Measurements from ENCODE around the gene QSOX2.
A peak's percentile ranks its signal among the peaks of the same experiment; 100 is the strongest.

QSOX2 gene

DNA sequence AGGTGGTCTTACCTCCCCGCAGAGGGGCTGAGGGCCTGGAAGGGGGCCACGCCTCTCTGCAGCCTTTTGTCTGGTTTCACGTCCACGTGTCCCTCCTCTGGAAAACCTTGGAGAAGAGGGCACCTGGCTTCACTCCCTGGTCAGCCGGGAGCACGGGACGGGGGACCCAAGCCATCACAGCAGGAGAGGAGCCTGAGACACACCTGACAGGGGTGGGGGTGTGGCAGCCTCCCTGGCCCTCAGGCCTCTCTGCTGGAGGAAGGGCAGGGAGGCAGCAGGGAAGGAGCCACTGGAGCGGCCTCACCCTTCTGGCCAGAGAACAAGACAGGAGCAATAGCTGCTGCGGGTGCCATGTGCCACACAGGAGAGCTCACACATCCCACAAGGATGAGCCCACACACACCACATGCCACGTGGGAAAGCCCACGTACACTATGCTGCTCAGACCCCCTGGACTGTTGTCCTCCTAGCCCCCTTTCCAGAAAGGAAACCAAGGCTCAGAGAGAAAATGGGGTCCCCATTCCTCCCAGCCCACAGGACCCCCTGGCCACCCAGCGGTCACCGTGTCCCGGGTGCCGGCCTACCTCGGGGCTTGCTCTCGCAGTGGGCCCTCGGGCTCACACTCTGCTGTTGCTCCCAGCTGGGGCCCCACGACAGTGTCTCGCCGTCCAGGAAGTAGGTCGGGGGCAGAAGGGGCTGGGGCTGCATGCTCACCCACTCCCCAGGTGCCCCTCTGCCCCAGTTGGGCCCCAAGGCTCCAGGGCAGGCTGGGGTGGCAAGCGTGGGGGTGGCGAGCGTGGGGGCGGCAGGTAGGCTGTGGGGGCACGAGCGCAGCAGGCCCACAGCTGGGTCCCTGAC is 40.1 kb upstream of the QSOX2 start:
- Mint-ChIP-seq H3K9me3 (no peaks in the 10 kb centered on the region), H3K4me3 (no peak overlapping the region), H3K4me1 (peaks cover 23% of the 10 kb centered on the region), H3K27me3 (peaks cover 57% of the 10 kb centered on the region), H3K36me3 (no peaks in the 10 kb centered on the region), H3K27ac (no peak overlapping the region)
- ATAC-seq = no peak

DNA sequence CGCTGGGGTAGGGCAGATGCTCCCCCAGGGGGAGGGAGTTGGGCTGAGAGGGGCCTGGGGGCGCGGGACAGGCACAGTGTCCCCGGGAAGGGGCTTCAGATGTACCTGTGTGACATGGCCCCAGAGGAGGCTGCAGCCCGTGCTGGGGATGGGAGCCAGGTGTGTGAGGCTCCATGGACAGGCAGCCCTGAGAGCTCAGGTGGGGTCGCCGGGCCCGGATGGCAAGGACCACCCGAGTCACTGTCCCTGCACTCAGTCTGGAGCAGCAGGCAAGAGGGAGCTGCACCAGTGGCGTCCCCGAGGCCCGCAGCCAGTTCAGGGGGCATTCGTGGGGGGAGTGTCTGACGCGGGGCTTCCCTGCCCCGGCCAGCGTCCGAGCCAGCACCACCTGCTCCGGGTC is 39.3 kb upstream of the QSOX2 start:
- no peak for ATAC-seq
- H3K27ac Mint-ChIP-seq = no peak overlapping the region
- peaks cover 65% of the 10 kb centered on the region for H3K27me3 Mint-ChIP-seq
- H3K36me3 Mint-ChIP-seq = no peaks in the 10 kb centered on the region
- peaks cover 2% of the 10 kb centered on the region for H3K9me3 Mint-ChIP-seq
- peaks cover 23% of the 10 kb centered on the region for H3K4me1 Mint-ChIP-seq
- H3K4me3 Mint-ChIP-seq = no peak overlapping the region

DNA sequence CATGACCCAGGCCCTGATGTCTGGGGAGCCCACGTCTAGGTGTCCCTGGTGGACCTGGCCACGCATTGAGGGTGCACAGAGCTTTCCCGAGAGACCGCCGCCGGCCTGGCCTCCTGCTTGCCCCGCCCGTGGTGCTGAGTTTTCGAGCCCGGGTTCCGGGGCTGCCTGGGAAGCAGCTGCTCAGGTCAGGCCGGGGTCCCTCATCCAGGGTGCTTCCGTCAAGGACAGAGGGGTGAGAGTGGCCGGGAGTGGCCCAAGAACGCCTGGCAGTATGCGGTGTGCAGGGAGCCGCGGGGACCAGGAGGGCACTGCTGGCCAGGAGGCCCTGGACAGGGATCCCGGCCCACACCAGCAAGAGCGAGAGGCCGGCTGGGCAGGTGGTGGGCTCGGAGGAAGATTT is 38.7 kb upstream of the QSOX2 start:
- Mint-ChIP-seq H3K9me3 (peaks cover 3% of the 10 kb centered on the region), H3K4me1 (peaks cover 23% of the 10 kb centered on the region), H3K27ac (peak overlapping the region; percentile 55), H3K36me3 (no peaks in the 10 kb centered on the region), H3K4me3 (no peak overlapping the region), H3K27me3 (peaks cover 65% of the 10 kb centered on the region)
- ATAC-seq = no peak

DNA sequence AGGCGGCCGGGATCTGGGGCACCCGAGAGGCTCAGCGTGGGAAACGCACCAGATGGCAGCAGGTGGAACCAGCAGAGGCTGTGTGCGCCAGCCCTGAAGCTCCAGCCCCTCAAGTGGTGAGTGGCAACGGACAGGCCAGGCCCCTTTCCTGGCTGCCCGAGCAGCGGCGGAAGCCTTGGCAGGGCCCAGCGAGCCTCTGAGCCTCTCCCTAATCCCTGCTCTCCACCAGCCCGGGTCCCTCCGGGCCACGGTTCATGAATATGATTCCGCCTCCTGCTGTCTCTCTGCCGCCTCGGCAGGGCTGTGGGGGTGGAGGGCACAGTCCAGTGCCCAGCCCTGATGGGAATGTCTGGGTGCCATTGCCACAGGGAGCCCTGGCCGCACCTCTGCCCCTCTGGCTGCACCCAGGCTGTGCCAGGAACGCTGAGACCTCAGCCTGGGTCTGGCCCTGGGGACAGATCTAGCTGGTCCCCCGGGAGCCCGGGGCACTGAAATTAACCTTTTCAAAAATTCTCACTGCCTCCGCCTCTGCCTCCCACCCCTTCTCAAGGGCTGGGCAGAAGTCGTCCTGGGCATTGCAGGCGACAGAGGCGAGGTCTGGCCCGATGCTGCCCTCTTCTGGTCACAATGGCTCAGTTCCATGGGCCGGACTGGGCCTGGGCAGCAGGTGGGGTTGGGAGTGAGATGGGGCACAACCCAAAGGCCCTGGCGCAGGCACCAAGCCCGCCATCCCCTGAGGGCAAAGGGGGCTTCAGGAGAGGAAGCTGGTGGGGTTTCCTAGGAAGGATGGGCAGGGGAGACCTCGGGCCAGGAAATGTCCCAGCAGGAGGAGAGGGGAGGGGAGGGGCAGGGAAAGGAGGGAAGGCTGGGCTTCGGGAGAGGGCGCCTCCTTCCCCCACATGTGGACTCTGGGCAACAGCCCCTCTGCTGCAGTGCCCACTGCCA is 38.0 kb upstream of the QSOX2 start:
- peaks cover 65% of the 10 kb centered on the region for H3K27me3 Mint-ChIP-seq
- peaks cover 23% of the 10 kb centered on the region for H3K4me1 Mint-ChIP-seq
- peak overlapping the region; percentile 76 for H3K4me3 Mint-ChIP-seq
- H3K9me3 Mint-ChIP-seq = peaks cover 3% of the 10 kb centered on the region
- ATAC-seq = peak; percentile 92
- H3K36me3 Mint-ChIP-seq = no peaks in the 10 kb centered on the region
- H3K27ac Mint-ChIP-seq = peak overlapping the region; percentile 55

DNA sequence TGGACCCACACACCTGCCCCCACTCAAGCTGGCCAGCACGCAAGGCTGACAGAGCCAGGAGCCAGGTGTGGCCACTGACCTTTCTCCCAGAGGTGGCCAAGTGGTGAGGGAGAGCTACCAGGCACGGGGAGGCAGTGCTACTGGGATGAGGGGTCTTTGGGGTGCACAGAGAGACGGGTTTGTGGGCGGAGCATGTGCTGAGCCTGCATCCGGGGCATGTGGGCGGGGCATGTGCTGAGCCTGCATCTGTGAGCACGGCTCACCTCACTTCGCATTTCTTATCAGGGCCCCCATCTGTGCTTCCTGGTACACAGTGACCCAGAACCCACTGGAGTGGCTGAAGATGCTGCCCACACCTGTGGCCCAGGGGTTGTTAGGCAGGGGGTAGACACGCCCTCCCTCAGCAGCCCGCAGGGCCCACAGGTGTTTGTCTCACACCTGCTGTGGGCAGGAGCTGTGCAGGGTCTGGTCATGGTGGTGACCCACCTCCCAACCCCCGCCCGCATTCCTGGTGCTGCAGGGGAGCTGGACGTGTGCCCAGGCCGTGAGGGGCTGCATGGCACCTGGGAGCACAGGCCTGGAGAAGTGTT is 36.8 kb upstream of the QSOX2 start:
- Mint-ChIP-seq H3K27ac (peak overlapping the region; percentile 55), H3K9me3 (peaks cover 3% of the 10 kb centered on the region), H3K4me1 (peaks cover 23% of the 10 kb centered on the region), H3K4me3 (peak overlapping the region; percentile 76), H3K36me3 (no peaks in the 10 kb centered on the region), H3K27me3 (peaks cover 53% of the 10 kb centered on the region)
- ATAC-seq = peak; percentile 49

DNA sequence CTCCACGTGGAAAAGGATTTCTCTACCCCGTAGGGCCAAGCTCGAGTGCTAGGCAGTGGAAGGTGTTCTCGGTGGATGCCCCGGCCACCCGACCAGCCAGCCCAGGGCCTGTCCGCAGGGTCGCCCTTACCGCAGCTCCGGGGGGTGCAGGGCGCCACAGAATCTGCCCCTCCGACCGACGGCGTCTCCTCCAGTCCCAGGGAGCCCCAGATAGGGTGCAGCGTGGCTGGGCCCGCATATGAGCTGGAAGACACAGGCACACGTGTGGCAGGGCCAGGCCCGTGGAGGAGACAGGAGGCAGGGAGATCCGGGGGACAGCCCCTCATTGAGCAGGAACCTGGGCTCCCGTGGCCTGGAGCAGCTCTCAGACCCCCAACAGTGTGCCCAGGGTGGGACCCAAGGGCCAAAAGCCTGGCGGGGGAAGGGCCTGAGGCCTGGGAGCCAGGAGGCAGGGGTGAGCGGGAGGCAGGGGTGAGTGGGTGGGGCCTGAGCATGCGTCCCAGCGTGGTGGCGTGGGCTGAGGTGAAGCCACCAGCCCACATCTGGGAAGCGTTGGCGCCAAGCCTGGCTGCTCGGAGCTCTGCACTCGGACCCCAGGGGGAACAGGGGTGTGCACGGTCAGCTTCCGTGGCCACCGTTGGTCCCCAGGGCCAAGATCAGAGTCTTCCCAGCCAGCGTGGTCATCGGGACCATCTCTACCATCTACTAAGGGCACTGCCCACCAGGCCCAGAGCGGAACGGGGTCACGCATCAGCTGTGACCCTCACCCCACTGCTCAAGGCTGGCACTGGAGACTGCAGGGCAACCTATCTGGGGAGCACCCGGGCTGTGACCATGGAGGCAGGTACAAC is 36.0 kb upstream of the QSOX2 start:
- no peaks in the 10 kb centered on the region for H3K36me3 Mint-ChIP-seq
- no peak for ATAC-seq
- peaks cover 49% of the 10 kb centered on the region for H3K27me3 Mint-ChIP-seq
- no peak overlapping the region for H3K4me3 Mint-ChIP-seq
- peaks cover 23% of the 10 kb centered on the region for H3K4me1 Mint-ChIP-seq
- H3K9me3 Mint-ChIP-seq = peaks cover 3% of the 10 kb centered on the region
- peak overlapping the region; percentile 55 for H3K27ac Mint-ChIP-seq

DNA sequence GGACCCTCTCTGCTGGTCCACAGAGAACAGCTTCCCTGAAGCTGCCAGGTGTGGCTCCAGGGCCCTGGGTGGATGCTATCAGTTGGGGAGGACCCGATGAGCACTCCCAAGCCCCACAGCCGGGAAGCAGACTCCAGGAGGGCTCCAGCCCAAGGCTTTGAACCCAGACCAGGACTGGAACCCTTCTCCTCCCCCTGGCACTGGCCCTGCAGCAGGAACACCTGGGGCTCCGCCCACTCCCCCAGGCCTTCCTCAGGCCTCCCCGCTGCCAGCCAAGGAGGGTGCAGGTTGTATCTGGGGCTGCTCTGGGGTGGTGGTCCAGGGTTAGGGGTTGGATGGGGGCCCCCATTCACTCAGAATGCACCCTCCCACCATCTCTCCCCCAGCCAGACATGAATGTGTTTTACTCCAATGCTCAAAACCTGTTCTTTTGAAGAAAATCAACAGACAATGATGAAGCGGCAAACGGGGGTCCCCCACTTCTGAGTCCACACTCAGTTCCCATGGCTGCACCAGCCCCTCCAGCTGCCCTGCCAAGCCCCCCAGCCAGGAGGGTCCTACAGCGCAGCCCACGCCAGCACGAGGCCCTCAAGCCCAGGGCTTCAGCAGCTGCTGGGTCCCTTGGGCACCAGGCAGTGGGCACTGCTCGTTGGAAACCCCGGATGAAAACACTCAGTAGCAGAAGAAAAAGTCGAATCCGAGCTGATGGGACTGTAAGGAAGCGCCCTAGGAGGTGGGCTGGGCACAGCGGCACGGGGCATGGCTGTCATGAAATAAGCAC is 35.1 kb upstream of the QSOX2 start:
- ATAC-seq = no peak
- Mint-ChIP-seq H3K4me1 (peaks cover 23% of the 10 kb centered on the region), H3K27ac (no peak overlapping the region), H3K27me3 (peaks cover 51% of the 10 kb centered on the region), H3K9me3 (peaks cover 3% of the 10 kb centered on the region), H3K4me3 (no peak overlapping the region), H3K36me3 (no peaks in the 10 kb centered on the region)

DNA sequence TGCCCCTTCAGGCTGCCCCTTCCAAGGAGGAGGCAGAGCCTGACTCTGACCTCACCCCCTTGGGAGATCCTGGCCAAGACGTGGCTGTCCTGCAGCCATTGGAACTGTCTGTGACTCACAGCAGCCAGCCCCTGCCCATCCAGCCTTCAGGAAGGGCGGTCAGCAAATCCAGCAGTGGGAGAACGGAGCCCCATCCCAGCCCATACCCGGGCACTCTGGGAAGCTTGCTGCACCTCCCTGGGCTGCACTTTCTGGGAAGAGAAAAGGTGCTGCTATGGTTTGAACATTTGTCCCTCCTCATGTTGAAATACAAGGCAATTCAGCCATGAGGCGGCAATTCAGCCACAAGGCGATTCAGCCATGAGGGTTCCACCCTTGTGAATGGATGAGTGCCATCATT is 33.9 kb upstream of the QSOX2 start:
- peaks cover 50% of the 10 kb centered on the region for H3K27me3 Mint-ChIP-seq
- ATAC-seq = no peak
- peaks cover 3% of the 10 kb centered on the region for H3K9me3 Mint-ChIP-seq
- no peaks in the 10 kb centered on the region for H3K36me3 Mint-ChIP-seq
- H3K27ac Mint-ChIP-seq = no peak overlapping the region
- peaks cover 23% of the 10 kb centered on the region for H3K4me1 Mint-ChIP-seq
- no peak overlapping the region for H3K4me3 Mint-ChIP-seq

DNA sequence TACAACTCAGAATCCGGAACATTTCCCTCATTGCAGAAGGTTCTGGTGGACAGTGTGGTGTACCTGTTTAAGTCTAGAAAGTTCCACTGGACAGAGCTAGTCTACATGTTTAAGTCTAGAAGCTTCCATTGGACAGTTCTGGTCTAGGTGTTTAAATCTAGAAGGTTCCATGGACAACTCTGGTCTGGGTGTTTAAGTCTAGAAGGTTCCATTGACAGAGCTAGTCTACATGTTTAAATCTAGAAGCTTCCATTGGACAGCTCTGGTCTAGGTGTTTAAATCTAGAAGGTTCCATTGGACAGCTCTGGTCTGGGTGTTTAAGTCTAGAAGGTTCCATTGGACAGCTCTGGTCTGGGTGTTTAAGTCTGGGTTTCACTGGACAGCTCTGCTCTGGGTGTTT is 33.3 kb upstream of the QSOX2 start:
- Mint-ChIP-seq H3K36me3 (no peaks in the 10 kb centered on the region), H3K27ac (no peak overlapping the region)

DNA sequence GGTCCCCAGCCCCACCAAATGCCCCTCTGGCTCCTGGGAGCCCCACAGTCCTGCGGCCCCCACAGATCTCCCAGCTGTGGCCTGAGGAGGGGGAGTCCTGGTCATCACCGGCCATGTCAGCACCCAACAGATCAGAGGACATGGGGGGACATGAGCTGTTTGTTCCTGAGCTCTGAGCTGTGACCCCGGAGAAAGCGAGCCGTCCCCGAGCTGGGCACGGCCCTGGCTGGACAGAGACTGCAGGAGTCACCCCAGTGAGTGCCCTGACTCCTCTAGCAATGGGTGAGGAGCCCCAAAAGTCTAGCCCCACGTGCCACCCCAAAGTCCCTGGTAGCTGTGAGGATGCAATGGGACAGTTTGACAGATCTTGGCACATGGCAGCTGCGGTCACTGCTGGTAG is 32.6 kb upstream of the QSOX2 start:
- H3K4me3 Mint-ChIP-seq = no peak overlapping the region
- ATAC-seq = no peak
- H3K36me3 Mint-ChIP-seq = no peaks in the 10 kb centered on the region
- H3K27ac Mint-ChIP-seq = no peak overlapping the region
- H3K27me3 Mint-ChIP-seq = peaks cover 38% of the 10 kb centered on the region
- H3K4me1 Mint-ChIP-seq = peaks cover 14% of the 10 kb centered on the region
- peaks cover 3% of the 10 kb centered on the region for H3K9me3 Mint-ChIP-seq

More for the DNA sequence above, 33.3 kb upstream of the QSOX2 start:
- Mint-ChIP-seq H3K27me3 (peaks cover 44% of the 10 kb centered on the region), H3K4me1 (peaks cover 21% of the 10 kb centered on the region), H3K9me3 (peaks cover 3% of the 10 kb centered on the region), H3K4me3 (no peak overlapping the region)
- ATAC-seq = no peak

DNA sequence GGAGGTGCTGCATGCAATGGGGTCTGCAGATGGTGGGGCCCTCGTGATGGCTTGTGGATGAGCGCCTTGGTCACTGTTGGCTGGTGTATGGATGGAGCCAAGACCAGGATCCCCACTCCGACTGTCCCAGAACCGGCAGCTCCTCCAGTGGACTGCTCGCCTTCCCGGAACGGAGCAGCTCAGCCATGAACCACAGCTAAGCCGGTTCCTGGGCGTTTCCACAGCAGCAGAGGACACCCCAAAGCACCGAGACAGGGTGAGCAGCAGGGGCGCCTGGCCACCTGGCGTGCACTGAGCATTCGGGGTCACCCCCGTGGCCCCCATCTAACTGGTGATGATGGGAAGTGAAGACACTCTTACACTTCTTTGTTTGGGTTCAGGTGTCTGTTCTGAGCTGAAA is 32.1 kb upstream of the QSOX2 start:
- no peaks in the 10 kb centered on the region for H3K36me3 Mint-ChIP-seq
- H3K4me3 Mint-ChIP-seq = no peak overlapping the region
- H3K27me3 Mint-ChIP-seq = peaks cover 38% of the 10 kb centered on the region
- H3K9me3 Mint-ChIP-seq = peaks cover 3% of the 10 kb centered on the region
- no peak for ATAC-seq
- peaks cover 9% of the 10 kb centered on the region for H3K4me1 Mint-ChIP-seq
- no peak overlapping the region for H3K27ac Mint-ChIP-seq

DNA sequence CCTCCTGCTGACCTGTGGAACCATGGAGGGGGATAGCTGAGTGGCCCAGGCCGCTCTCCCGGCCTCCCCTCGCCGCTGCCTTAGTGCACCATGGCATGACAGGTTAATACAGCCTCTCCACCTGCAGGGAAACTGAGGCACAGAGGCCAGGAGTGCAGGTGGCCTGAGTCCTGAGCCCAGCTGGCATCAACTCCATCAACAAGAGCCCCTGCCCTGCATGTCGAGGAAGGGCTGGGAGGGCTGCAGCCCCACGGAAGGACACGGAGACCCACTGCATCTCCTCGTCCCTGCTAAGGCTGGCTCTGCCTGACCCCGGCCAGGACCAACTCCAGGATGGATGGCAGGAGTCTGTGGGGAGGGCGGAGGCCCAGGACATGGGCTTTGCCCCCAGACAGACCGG is 31.1 kb upstream of the QSOX2 start:
- Mint-ChIP-seq H3K4me1 (no peaks in the 10 kb centered on the region), H3K9me3 (peaks cover 3% of the 10 kb centered on the region)
- ATAC-seq = no peak

DNA sequence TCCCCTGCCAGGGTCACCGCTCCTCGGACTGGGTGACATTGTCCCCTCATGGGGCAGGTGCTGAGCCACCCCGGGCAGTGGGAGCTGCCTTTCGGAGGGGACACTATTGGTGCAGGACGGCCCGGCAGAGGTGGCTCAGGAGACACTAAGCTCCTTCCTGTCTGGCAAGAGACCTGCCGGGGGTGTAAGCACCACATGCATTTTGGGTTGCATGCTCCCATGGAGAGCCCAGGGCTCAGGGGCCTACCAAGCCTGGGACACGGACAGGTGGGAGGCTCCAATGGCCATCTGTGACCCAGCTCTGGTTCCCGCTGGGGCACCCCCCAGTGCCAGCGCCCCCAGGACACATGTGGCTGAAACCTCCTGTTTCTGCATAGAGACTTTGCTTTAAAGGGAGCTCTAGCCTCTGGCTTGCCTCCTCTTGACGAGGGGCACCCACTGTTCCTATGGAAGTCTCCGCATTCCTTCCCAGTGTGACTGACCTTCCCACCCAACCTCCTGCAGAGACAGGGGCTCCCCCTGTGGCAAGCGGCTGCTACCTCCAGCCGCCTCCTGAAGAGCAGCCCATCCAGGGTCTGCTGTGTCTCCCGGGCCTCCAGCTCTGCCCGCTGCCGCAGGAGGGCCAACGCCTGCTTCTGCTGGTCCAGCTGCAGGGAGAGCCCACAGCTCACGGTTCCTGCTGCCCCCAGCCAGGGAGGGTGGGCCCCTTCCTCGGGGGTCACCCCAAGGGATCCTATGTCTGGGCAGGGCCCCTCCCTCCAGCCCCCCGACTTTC is 30.2 kb upstream of the QSOX2 start:
- Mint-ChIP-seq H3K4me3 (no peak overlapping the region), H3K9me3 (peaks cover 3% of the 10 kb centered on the region), H3K27ac (no peak overlapping the region), H3K27me3 (peaks cover 33% of the 10 kb centered on the region), H3K4me1 (no peaks in the 10 kb centered on the region), H3K36me3 (no peaks in the 10 kb centered on the region)
- peak; percentile 5 for ATAC-seq

More for the DNA sequence above, 31.1 kb upstream of the QSOX2 start:
- no peak overlapping the region for H3K27ac Mint-ChIP-seq
- peaks cover 38% of the 10 kb centered on the region for H3K27me3 Mint-ChIP-seq
- H3K4me3 Mint-ChIP-seq = no peak overlapping the region
- H3K36me3 Mint-ChIP-seq = no peaks in the 10 kb centered on the region
